HL-60 (cell line): Measurements from ENCODE around the gene CACNA1E.

ENCODE experiments used
- CTCF ChIP-seq: IDR thresholded peaks from one replicate; pipeline ENCODE4 v1.5.1; 2011; ENCODE audit warnings: low read length, control low read depth, inconsistent platforms; ENCODE audit not compliant: insufficient read depth
- POLR2AphosphoS5 ChIP-seq: IDR thresholded peaks from 2 replicates; pipeline ENCODE4 v1.6.1; 2012; ENCODE audit warnings: low read depth
- SPI1 ChIP-seq: IDR thresholded peaks from 2 replicates; pipeline ENCODE4 v1.6.1; 2012; ENCODE audit warnings: low read depth, mild to moderate bottlenecking, borderline replicate concordance

GRCh38 chr1:181451661-181452230 is 31.6 kb upstream of the CACNA1E start:
- TF ChIP-seq SPI1 (no peak), CTCF (no peak), POLR2AphosphoS5 (no peak)
